ENCODE data around the gene DIPK1B. TPM values are rescaled to one million over a fixed set of nuclear protein-coding genes. Genes with fewer than 3 reads are reported as not detected.

DIPK1B gene
- total RNA-seq, 6 donors from 2014 or later: 9.7 to 24.1 (median 17.0) TPM

- 52 to 97% methylated on average over 5 to 24 of the region's 24 CpGs for WGBS, 2 donors
Measured at GRCh38 chr9:136719195-136719880, 7.0 kb downstream of the DIPK1B start.

GRCh38 chr9:136720251-136720897 is 8.0 kb downstream of the DIPK1B start:
- no peaks in the 10 kb centered on the region for H3K9me3 ChIP-seq
- peak overlapping the region; percentile 71 to 83 (median 78) for H3K27ac ChIP-seq
- no peak for DNase-seq
- WGBS, 2 donors: 63 to 70% methylated on average over 9 to 15 of the region's 20 CpGs
- peaks cover 19 to 40% (median 38%) of the 10 kb centered on the region in 4 donors for H3K36me3 ChIP-seq
- H3K4me1 ChIP-seq: peaks cover 39 to 72% (median 54%) of the 10 kb centered on the region in 4 donors
- TF ChIP-seq POLR2AphosphoS5 (IDR thresholded peaks at IDR 0.05) (no peak), CTCF (IDR thresholded peaks at IDR 0.05) (no peak), EP300 (IDR thresholded peaks at IDR 0.05) (no peak), POLR2A (IDR thresholded peaks at IDR 0.05) (no peak)
- ATAC-seq (ENCODE audit: low FRiP score in 2 of 2): peak in 1 of 2 donors; percentile 14
- no peaks in the 10 kb centered on the region for H3K27me3 ChIP-seq
- no peak overlapping the region for H3K4me3 ChIP-seq

More at GRCh38 chr9:136719195-136719880, 7.0 kb downstream of the DIPK1B start:
- Histone ChIP-seq H3K4me3 (peak overlapping the region in 1 of 4 donors; percentile 2), H3K9me3 (no peaks in the 10 kb centered on the region), H3K36me3 (peaks cover 11 to 30% (median 29%) of the 10 kb centered on the region in 4 donors), H3K27ac (peak overlapping the region; percentile 60 to 83 (median 78)), H3K27me3 (no peaks in the 10 kb centered on the region), H3K4me1 (peaks cover 43 to 71% (median 57%) of the 10 kb centered on the region in 4 donors)
- peak; percentile 62 to 81 for DNase-seq
- TF ChIP-seq EP300 (IDR thresholded peaks at IDR 0.05): no peak
- TF ChIP-seq CTCF (IDR thresholded peaks at IDR 0.05): peak in 4 of 6 experiments; percentile 23 to 46 (median 31)
- peak in 1 of 2 donors; percentile 36 for TF ChIP-seq POLR2AphosphoS5 (IDR thresholded peaks at IDR 0.05)
- no peak for TF ChIP-seq POLR2A (IDR thresholded peaks at IDR 0.05)
- peak; percentile 1 to 2 for ATAC-seq (ENCODE audit: low FRiP score in 2 of 2)

- Histone ChIP-seq H3K27ac (peak overlapping the region; percentile 71 to 83 (median 78)), H3K36me3 (peaks cover 25 to 46% (median 44%) of the 10 kb centered on the region in 4 donors), H3K9me3 (no peaks in the 10 kb centered on the region), H3K4me1 (peaks cover 41 to 73% (median 55%) of the 10 kb centered on the region in 4 donors), H3K4me3 (no peak overlapping the region), H3K27me3 (no peaks in the 10 kb centered on the region)
- DNase-seq: no peak
- 73% methylated on average over 11 of the region's 11 CpGs; no CpG with 5 or more reads in 1 of the 2 donors for WGBS, 2 donors
- TF ChIP-seq CTCF (IDR thresholded peaks at IDR 0.05) (no peak), EP300 (IDR thresholded peaks at IDR 0.05) (no peak), POLR2A (IDR thresholded peaks at IDR 0.05) (no peak), POLR2AphosphoS5 (IDR thresholded peaks at IDR 0.05) (no peak)
- ATAC-seq (ENCODE audit: low FRiP score in 2 of 2): no peak
Measured at GRCh38 chr9:136720898-136721338, 8.5 kb downstream of the DIPK1B start.

- H3K27me3 ChIP-seq: no peaks in the 10 kb centered on the region
- DNase-seq (peak; percentile 52 to 75), ATAC-seq (ENCODE audit: low FRiP score in 2 of 2) (peak in 1 of 2 donors; percentile 5)
- WGBS, 2 donors: 39 to 77% methylated on average over 12 to 19 of the region's 30 CpGs
- no peaks in the 10 kb centered on the region for H3K9me3 ChIP-seq
- peak overlapping the region; percentile 65 to 83 (median 76) for H3K27ac ChIP-seq
- peaks cover 47 to 77% (median 60%) of the 10 kb centered on the region in 4 donors for H3K4me1 ChIP-seq
- TF ChIP-seq POLR2AphosphoS5 (IDR thresholded peaks at IDR 0.05): peak; percentile 74 to 82
- TF ChIP-seq EP300 (IDR thresholded peaks at IDR 0.05): peak in 2 of 4 donors; percentile 66 to 84
- TF ChIP-seq CTCF (IDR thresholded peaks at IDR 0.05): no peak
- TF ChIP-seq POLR2A (IDR thresholded peaks at IDR 0.05): peak in 2 of 4 donors; percentile 14 to 26
- peaks cover 27 to 52% (median 48%) of the 10 kb centered on the region in 4 donors for H3K36me3 ChIP-seq
- peak overlapping the region in 1 of 4 donors; percentile 19 for H3K4me3 ChIP-seq
Measured at GRCh38 chr9:136721339-136722092, 9.1 kb downstream of the DIPK1B start.
